ENCODE results near the gene DRD4. TPM values are rescaled to one million over a fixed set of nuclear protein-coding genes. Genes with fewer than 3 reads are reported as not detected.

DRD4 gene
- total and polyA plus RNA-seq, 9 of the 15 experiments (the other 6 are each of a cell fraction or from before 2014, with no cell fraction given), result 0.04 to 0.95 (median 0.21) TPM; not detected in 5

GRCh38 chr11:640021-640706, 3.1 kb downstream of the DRD4 start:
- intact Hi-C loops (cut with micrococcal nuclease) (no loop called here), in situ Hi-C loops (cut with MboI) (no loop called here)
- over 99% methylated on average over 21 of the region's 69 CpGs for WGBS (ENCODE audit: insufficient coverage, low coverage, missing lambda C conversion rate)
- DNase-seq (ENCODE audit: extremely low read depth in 1 of 4, low spot score in 3 of 4) (no peak), ATAC-seq (no peak), FAIRE-seq (no peak)
- POLR2A ChIA-PET, result no interaction called here
- no peaks in the 10 kb centered on the region for H3K9me1 ChIP-seq (ENCODE audit: control insufficient read depth, insufficient read depth, low read length)
- no peak overlapping the region for H3K27ac ChIP-seq (ENCODE audit: extremely low read depth, low read depth, low read length)
- BruUV-seq (replicated peaks), result no TSS peak
- H3K4me1 ChIP-seq (replicated peaks in 1 of 2; ENCODE audit: control insufficient read depth in 2 of 2, insufficient read depth in 2 of 2, low read length in 2 of 2), result peaks cover 0 to 36% of the 10 kb centered on the region in 2 experiments; a peak in 2 of 5 replicates
- TF ChIP-seq POLR2G (IDR thresholded peaks at IDR 0.05; ENCODE audit: low read depth, low read length) (peak; percentile 40; the same call in 1 of the 2 replicates), RBM22 (IDR thresholded peaks at IDR 0.05; ENCODE audit: low read depth, low read length, poor library complexity, severe bottlenecking) (peak; percentile 86), ZNF165 (CRISPR knock-in tag; IDR thresholded peaks at IDR 0.05; ENCODE audit: borderline replicate concordance) (no peak)
- no peak overlapping the region for H3K9ac ChIP-seq (ENCODE audit: insufficient read depth in 1 of 2, low read depth in 2 of 2, low read length in 2 of 2)
- H3K36me3 ChIP-seq (ENCODE audit: control insufficient read depth, insufficient read depth, low read length), result peaks cover 58% of the 10 kb centered on the region; the same call in 2 of the 3 replicates
- peaks cover 2% of the 10 kb centered on the region; the same call in 1 of the 2 replicates for H3K9me3 ChIP-seq (replicated peaks; ENCODE audit: control insufficient read depth, insufficient read depth, low read depth, low read length)
- no peak overlapping the region for H2AFZ ChIP-seq (ENCODE audit: low read depth, low read length)
- no peaks in the 10 kb centered on the region for H4K20me1 ChIP-seq (replicated peaks; ENCODE audit: control insufficient read depth, insufficient read depth, low read length)
- no peak overlapping the region for H3K4me2 ChIP-seq (ENCODE audit: insufficient read depth, low read length)
- H3K27me3 ChIP-seq (ENCODE audit: control insufficient read depth in 2 of 2, insufficient read depth in 2 of 2, low read length in 2 of 2), result no peaks in the 10 kb centered on the region
- peaks cover 2% of the 10 kb centered on the region; the same call in 1 of the 3 replicates for H3K79me2 ChIP-seq (ENCODE audit: control insufficient read depth, insufficient read depth, low read length)
- H3K4me3 ChIP-seq, result no peak overlapping the region
- CTCF ChIA-PET (ENCODE audit: low intra/inter-chr PET ratio), result no interaction called here

GRCh38 chr11:641806-642370, 4.8 kb downstream of the DRD4 start:
- DNase-seq (ENCODE audit: extremely low read depth in 1 of 4, low spot score in 3 of 4), result no peak
- peaks cover 62% of the 10 kb centered on the region; the same call in 2 of the 3 replicates for H3K36me3 ChIP-seq (ENCODE audit: control insufficient read depth, insufficient read depth, low read length)
- peaks cover 0 to 42% of the 10 kb centered on the region in 2 experiments; a peak in 2 of 5 replicates for H3K4me1 ChIP-seq (replicated peaks in 1 of 2; ENCODE audit: control insufficient read depth in 2 of 2, insufficient read depth in 2 of 2, low read length in 2 of 2)
- ChIA-PET POLR2A (interaction anchor here (0.9 to 1.1 kb wide), 2 partner anchors 13 to 178 kb away, joined by 5 to 6 read pairs; no protein-coding TSS in a partner anchor), CTCF (ENCODE audit: low intra/inter-chr PET ratio) (no interaction called here)
- H3K9ac ChIP-seq (ENCODE audit: insufficient read depth in 1 of 2, low read depth in 2 of 2, low read length in 2 of 2), result peak overlapping the region in 1 of 2 experiments; percentile 10; a peak in 1 of 4 replicates
- FAIRE-seq, result no peak
- H3K27me3 ChIP-seq (ENCODE audit: control insufficient read depth in 2 of 2, insufficient read depth in 2 of 2, low read length in 2 of 2), result no peaks in the 10 kb centered on the region
- H3K79me2 ChIP-seq (ENCODE audit: control insufficient read depth, insufficient read depth, low read length), result no peaks in the 10 kb centered on the region
- H3K9me1 ChIP-seq (ENCODE audit: control insufficient read depth, insufficient read depth, low read length), result no peaks in the 10 kb centered on the region
- intact Hi-C loops (cut with micrococcal nuclease), result no loop called here
- no peak overlapping the region for H3K4me3 ChIP-seq
- no peak overlapping the region for H2AFZ ChIP-seq (ENCODE audit: low read depth, low read length)
- H3K4me2 ChIP-seq (ENCODE audit: insufficient read depth, low read length), result no peak overlapping the region
- H3K27ac ChIP-seq (ENCODE audit: extremely low read depth, low read depth, low read length), result no peak overlapping the region; the same call in 2 of the 3 replicates
- in situ Hi-C loops (cut with MboI), result no loop called here
- BruUV-seq (replicated peaks), result no TSS peak
- H3K9me3 ChIP-seq (replicated peaks; ENCODE audit: control insufficient read depth, insufficient read depth, low read depth, low read length), result peaks cover 2% of the 10 kb centered on the region; the same call in 1 of the 2 replicates
- no peaks in the 10 kb centered on the region for H4K20me1 ChIP-seq (replicated peaks; ENCODE audit: control insufficient read depth, insufficient read depth, low read length)
- 97% methylated on average over 14 of the region's 19 CpGs for WGBS (ENCODE audit: insufficient coverage, low coverage, missing lambda C conversion rate)
- no peak for ATAC-seq
- TF ChIP-seq STAT5A (IDR thresholded peaks at IDR 0.05; ENCODE audit: borderline replicate concordance, low read length) (no peak), ZNF24 (IDR thresholded peaks at IDR 0.05) (no peak), PRPF4 (IDR thresholded peaks at IDR 0.05; ENCODE audit: insufficient read depth, low read depth, low read length, poor library complexity, severe bottlenecking) (no peak), RAD51 (IDR thresholded peaks at IDR 0.05; ENCODE audit: borderline replicate concordance, low read depth) (no peak), HOMEZ (CRISPR knock-in tag; IDR thresholded peaks at IDR 0.05) (no peak), SOX6 (IDR thresholded peaks at IDR 0.05) (no peak), E2F6 (IDR thresholded peaks at IDR 0.05; ENCODE audit: borderline replicate concordance in 1 of 2, extremely low read depth in 1 of 2, insufficient read depth in 1 of 2, insufficient read length in 1 of 2, low read depth in 1 of 2, low read length in 1 of 2, poor library complexity in 1 of 2, severe bottlenecking in 1 of 2) (no peak), ZNF146 (CRISPR knock-in tag; IDR thresholded peaks at IDR 0.05; ENCODE audit: unreplicated experiment) (no peak)
